Activated CD8-positive, alpha-beta memory T cell treated with anti-CD3 and anti-CD28 coated beads, Interleukin-2, amount 50 U/mL, for 48 hours (primary cell): ENCODE data around the gene FAM187B.

Experiments used
- DNase-seq: peaks from one replicate; pipeline ENCODE4 v3.0.0-alpha.2; 2020

Gene FAM187B

DNA sequence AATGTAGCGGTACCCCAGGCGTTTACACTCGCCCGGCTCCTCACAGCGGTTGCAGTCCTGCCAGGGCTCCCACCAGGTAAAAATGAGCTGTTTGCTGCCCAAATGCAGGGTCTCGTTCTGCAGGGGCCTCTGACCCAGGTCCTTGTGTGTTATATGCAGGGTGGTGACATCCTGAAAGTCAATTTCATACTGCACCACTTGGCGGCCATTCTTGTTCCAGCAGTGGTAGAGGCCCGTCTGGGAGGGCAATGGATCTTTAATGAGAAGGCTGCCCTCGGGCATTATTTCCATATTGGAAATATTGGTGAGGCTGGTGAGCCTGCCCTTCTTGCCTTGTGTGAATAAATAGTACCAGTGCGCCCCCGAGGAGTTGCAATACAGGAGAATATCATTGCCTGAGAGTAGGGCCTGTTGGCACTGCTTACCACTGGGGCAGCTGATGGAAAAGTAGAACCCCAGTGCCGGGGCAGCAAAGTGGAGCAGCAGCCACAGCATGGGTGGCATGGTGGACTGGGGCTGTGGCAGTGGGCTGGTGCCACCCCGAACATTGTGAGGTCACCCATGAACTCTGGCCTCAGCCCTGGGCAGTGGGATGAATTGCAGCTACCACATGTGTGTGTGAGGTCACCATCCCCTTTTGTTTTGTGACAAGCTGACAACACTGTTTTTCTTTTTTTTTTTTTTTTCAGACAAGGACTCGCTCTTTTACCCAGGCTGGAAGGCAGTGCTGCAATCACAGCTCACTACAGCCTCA is at the start of gene FAM187B:
FAM187B (minus strand) TSS at position 563 of the 754 bp plus-strand sequence; CDS start at position 504, 59 bp downstream.
- no peak for DNase-seq

DNA sequence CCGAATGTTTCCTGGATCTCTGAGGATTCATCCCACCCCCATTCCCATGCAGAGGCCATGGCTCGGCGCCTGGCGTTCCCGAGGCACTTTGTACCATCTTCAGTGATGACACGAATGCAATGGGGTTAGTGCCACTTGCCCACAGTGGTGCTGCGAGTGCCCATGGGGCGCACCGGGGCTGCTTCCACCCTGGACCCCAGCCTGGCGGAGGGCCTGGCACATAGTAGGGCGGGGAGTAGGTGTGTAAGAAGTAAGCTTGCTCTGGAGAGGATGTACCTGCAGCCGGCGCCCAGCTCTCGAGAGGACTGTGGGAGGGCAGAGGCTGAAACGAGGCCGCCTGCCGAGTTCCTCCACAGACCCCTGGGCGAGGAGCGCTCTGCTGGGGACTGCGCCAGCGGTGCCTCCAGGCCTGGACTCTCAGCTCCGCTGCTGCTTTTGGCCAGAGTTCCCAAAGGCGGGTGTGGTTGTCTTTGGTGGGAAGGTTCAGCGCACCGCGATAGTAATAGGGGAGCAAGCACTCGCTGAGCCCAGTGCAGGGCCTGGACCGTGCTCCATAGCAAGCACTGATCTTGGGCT is 48.3 kb upstream of the FAM187B start:
- DNase-seq: no peak

DNA sequence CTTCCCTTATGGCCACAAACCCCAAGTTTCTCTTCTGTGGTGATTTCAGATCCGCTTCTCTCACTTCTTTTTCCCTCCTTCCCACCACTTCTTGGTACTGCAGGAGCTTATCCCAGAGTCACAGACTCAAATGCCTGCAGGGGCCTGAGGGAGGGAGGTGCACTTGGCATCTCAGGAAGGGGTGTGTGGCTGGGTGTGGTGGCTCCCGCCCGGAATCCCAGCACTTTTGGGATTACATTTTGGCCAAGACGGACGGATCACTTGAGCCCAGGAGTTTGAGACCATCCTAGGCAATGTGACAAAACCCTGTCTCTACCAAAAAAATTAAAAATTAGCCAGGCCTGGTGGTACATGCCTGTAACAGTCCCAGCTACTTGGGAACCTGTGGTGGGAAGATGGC is 45.8 kb upstream of the FAM187B start:
- no peak for DNase-seq

DNA sequence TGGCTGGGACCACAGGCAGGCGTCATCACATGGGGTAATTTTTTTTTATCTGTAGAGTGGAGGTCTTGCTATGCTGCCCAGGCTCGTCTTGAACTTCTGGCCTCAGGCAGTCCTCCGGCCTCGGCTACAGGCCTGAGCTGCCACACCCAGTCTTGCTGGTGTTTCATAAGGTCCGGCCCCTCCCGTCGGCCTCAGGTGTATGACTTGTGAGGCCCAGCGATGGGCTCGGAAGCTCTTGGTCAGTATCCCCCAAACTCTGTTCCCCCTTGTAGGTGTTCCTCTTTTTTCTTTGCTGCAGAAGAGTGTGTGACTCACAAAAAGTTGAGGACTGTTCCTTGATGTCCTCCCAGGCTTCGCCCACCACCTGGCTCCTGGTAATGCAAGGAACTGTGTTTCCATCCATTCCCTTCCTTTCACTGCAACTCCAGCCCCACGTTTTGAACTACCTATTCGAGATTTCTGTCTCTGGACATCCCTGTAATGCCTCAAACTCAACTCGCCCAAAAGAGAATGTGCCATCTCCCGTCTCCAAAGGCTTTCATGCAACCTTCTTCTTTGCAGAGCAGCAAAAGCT is 45.2 kb upstream of the FAM187B start:
- no peak for DNase-seq

DNA sequence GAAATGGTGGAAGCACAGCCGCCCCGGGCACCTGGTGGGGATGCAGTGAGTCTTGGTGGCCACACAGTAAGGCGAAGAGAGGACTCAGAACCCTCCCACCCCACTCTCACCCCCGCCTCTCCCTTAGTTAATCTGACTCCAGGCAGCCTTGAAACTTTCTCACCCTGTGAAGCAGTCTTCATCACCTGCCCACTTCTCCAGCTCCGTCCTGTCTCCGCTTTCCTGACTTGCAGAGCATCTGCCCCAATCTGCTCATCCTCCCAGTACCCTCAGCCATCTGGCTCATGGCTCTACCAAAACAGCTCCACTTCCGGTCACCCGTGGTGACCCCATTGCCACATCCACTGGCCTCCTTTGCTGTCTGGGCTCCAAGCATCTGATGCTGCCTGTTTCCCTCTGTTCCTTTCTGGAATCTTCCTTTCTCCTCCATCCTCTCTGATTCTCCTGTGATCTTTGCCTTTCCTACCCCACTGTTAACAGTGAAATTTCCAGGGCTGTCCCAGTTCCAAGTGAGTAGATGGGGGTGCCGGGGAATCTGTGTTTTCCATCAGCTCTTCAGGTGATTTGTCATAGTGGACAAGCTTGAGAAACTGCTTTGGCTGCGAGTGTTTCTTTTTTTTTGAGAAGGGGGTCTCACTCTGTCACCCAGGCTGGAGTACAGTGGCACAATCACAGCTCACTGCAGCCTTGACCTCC is 44.6 kb upstream of the FAM187B start:
- no peak for DNase-seq

DNA sequence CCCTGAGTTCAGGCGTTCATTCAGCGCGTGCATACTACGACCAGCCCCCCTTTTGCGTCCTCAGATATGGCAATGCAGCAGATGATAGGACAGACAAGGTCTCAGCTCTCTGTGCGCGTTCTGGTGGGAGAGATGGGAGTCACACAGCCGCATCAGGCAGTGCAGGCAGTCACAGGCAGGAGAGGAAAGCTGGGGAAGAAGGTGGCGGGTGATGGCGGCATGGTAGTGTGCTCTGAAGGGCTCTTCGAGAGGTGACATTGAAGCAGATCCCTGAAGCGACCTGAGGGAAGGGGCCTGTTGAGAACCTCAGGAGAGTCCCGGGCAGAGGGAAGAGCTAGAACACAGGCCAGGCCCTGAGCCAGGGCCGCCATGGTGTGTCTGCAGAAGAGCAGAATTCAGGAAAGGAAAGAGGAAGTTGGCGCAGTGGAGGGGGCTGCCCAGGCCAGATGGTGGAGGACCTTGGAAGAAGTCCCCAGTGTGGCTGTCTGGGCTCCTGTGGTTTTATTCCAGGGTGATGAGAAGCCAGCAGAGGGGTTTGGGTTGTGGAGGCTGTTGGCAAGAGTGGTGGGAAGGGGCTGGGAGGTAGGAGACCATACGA is 43.7 kb upstream of the FAM187B start:
- no peak for DNase-seq

DNA sequence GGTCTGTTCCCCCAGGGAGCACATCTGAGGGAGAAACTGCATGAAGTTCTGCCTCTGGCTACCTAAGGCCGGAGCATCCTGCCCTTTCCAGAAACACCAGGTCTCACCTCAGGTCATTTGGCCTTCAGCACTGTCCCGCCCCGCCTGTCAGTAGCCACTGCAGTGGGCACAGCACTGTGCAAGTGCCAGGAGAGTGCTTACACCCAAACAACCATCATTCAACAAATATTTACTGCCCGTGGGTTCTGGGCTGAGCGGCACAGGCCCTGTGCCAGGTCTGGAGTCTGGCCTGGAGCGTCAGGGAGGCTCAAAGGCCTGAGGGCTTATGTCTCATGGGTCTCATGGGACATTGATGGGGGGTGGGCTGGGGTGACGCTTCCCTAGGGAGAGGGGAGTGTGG is 43.0 kb upstream of the FAM187B start:
- no peak for DNase-seq

DNA sequence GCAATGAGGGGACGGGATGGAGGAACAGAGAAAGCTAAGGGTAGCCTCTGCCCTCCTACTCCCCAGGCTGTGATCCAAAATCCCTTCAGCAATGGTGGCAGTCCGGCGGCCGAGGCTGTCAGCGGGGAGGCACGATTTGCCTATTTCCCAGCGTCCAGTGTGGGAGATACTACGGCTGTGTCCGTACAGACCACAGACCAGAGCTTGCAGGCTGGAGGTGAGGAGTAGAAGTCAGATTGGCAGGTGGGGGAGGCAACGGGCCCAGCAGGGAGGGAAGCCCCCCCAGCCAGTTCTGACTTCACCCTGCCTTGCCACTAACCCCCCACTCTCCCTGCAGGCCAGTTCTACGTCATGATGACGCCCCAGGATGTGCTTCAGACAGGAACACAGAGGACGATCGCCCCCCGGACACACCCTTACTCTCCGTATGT is 41.9 kb upstream of the FAM187B start:
- no peak for DNase-seq

DNA sequence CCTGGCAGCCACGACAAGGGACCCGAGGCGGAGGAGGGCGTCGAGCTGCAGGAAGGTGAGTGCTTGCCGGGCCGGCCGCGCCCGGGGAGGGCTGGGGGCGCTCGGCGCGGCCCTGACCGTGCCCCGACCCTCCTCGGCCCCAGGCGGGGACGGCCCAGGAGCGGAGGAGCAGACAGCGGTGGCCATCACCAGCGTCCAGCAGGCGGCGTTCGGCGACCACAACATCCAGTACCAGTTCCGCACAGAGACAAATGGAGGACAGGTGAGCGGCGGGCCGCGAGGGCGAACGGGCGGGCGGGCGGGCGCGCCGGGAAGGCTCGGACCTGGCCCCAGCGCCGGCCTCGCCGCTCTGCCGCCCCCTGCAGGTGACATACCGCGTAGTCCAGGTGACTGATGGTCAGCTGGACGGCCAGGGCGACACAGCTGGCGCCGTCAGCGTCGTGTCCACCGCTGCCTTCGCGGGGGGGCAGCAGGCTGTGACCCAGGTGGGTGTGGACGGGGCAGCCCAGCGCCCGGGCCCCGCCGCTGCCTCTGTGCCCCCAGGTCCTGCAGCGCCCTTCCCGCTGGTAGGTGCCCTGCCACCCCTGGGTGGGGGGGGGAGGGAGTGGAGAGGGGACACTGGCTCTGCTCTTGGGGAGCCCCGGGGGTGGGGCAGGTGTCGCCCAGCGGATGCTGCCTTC is 41.0 kb upstream of the FAM187B start:
- DNase-seq: peak; percentile 89

DNA sequence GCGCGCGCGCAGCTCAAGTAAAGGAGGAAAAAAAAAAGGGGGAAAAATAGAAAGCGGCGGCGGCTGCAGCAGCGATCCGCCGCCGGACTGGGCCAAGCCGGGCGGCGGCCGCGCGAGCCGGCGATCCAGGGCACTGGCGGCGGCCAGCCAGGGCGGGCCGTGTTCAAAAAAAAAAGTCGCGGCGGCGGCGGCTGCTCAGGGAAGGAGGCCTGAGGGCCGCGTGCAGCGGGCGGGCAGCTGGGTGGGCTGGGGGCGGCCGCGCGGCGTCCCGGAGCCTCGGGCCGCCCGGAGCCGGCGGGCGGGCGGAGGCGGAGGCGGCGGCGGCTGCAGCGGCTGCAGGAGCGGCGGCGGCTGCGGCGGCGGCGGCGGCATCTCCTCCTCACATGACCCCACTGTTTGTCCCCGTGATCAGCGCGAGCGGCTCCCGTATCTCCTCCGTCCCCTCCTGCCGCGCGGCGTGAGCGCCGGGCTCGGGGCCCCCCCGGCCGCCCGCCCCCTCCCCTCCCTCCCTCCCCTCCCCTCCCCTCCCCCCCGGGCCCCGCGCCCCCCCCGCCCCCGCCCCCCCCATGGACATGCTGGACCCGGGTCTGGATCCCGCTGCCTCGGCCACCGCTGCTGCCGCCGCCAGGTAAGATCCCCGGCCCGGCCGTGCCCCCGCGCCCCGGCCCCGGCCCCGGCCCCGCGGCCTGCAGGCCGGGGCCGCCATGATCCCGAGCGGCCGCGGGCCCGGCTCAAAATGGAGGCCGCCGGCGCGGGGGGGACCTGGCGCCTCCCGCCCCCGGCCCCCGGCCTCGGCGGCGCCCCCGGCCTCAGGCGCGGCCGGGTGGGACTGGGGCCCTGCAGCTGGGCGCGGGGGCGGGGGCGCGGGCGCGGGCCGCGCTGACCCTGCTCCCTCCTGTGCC is 40.2 kb upstream of the FAM187B start, which contains the start of gene USF2:
USF2 (plus strand) TSS at position 427 of the 902 bp plus-strand sequence; CDS start at position 567, 140 bp downstream.
- peak; percentile 81 for DNase-seq

DNA sequence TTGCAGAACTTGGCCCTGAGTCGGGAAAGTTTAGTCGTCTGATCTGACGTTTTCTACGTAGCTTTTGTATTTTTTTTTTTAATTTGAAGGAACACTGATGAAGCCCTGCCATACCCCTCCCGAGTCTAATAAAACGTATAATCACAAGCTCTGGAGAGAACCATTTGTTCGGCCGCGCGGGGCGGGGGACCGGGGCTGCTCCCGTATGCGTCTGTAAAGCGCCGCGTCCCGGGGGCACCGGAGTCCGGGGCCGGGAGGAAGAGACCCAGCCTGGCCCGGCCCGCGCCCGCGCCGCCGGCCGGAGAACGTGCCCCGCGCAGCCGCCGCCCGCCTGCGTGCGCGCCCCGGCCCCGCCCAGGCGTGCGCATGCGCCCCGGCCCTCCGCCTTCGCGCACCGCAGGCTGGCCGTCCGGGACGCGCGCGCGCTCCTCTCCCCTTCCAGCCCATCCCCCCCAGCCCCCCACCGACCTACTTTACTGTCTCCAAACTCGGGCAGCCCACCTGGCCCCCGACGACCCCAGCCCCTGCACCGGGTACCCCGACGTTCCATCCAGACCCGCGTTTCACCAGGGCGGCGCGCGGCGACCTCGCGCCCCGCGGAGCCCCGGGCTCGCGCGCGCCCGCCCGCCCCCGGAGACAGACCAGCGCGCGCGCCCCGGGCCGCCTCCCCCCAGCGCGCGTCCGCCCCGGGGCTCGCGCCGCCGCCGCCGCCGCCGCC is 39.4 kb upstream of the FAM187B start:
- peak; percentile 89 for DNase-seq

DNA sequence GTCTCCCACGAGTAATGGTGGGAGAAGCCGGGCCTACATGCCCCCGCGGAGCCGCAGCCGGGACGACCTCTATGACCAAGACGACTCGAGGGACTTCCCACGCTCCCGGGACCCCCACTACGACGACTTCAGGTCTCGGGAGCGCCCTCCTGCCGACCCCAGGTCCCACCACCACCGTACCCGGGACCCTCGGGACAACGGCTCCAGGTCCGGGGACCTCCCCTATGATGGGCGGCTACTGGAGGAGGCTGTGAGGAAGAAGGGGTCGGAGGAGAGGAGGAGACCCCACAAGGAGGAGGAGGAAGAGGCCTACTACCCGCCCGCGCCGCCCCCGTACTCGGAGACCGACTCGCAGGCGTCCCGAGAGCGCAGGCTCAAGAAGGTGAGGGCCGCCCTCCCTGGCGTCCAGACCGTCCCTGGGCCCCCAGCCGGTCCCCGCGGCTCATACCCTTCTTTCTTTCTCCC is 38.8 kb upstream of the FAM187B start:
- DNase-seq: peak; percentile 77

DNA sequence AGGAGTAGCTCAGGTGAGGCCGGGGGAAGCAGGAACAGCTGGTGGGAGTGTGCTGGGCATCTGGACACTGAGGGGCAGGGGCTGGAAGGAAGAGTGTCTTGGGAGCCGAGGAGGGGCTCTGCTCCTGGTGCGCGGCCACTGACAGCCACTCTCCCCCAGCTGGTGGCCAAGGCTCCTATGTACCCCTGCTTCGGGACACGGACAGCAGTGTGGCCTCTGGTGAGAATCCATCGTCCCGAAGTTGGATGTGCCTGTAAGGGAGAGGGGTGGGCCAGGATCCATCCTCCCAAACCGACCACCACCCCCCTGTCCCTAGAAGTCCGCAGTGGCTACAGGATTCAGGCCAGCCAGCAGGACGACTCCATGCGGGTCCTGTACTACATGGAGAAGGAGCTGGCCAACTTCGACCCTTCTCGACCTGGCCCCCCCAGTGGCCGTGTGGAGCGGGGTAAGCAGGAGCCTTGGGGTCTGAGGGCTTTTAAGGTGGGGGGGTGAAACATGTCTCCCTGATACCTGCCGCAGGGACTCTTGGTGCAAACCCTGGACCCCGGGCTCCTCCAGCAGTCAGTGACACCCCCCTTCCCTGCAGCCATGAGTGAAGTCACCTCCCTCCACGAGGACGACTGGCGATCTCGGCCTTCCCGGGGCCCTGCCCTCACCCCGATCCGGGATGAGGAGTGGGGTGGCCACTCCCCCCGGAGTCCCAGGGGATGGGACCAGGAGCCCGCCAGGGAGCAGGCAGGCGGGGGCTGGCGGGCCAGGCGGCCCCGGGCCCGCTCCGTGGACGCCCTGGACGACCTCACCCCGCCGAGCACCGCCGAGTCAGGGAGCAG is 38.2 kb upstream of the FAM187B start:
- no peak for DNase-seq

DNA sequence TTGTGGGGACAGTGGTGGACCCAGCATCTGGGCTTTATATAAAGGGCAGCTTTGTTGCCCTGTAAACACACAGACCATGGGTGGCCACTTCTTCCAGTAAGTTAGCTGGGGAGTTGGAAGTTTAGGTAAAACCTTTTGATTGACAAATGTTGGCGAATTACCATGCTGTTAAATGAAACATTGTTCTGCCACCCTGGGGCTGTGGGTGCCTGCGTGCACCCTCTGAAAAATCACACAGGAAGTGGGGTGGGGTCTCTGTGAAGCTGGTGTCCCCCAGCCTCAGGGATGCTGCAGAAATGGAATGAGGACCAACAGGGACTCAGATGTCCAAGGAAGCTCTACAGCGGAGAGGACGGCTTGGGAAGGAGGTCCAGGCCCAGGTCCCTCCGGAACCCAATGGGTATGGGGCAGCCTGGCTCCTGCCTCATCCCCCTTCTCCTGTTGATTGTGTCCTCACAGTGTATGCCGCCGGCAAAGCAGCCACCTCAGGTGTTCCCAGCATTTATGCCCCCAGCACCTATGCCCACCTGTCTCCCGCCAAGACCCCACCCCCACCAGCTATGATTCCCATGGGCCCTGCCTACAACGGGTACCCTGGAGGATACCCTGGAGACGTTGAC is 37.5 kb upstream of the FAM187B start:
- peak; percentile 55 for DNase-seq

DNA sequence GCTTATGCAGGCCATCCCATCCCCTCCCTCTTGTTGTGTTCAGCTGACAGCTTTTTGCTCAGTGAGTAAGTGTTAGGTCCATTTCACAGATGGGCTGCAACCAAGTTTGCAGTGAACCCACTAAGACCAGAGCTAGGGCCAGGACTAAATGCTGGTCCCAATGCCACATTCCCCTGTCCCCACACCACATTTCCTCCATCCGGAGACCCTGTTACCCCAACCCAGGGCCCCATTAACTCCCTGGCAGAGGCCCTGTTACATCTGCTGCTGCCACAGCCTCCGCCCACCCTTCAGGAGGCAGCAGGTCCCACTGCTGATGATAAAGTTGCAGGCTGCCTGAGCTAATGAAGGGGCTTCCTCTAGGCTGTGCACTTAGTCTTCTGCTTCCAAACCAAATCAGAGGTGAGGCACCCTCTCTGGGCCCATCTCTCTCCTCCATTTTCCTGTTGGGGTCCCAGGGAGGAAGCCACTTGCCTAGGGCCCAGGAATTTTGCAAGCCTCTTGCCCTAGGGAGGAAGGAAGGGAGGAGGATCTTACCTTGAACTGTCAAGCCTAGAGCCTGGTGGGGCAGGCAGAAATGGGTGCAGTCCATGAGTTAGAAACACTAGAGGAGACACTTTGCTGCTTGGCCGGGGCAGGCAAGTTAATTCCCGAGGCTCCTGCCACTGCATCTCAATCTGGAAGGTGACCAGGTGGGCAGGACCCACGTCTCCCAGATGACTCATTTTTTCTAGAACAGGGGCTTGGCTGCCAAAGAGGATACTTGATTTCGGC is 36.8 kb upstream of the FAM187B start:
- peak; percentile 55 for DNase-seq

DNA sequence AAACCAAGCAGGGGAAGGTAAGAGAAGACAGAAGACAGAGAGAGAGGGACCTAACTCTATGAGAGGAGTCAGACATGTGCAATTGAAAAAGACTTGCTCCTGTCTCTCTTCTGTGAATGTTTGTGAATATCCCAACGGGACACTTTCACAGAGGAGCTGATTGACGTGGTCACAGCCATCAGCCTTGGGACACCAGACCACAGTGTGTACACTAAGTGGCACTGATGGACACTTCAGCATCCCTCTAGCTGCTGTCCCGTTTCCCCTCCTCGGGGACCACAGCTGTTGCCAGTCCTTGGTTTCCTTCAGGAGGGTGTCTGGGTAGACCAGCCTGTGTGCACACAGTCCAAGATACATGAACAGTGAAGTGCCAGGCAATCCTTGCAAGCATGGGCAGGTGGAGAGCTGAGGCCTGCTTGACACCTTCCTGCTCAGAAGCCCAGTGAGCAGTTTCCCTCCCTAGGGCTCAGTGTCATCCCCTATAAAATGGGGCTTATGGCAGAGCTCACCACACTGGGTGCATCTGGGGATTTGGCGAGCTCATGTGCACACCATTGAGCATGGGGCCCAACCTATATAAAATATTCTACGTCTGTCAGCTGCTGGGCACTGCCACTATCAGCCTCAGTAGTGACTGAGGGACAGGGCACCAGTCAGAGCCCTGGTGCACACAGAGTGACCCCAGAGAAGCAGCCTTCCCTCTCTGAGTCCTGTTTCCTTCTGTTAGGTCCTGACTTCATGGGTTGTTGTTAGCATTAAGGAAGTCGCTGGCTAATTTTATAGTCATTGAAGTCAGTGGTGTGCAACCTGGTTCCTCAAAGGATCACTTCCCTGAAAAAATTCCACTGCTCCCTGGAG is 36.0 kb upstream of the FAM187B start:
- peak; percentile 50 for DNase-seq

DNA sequence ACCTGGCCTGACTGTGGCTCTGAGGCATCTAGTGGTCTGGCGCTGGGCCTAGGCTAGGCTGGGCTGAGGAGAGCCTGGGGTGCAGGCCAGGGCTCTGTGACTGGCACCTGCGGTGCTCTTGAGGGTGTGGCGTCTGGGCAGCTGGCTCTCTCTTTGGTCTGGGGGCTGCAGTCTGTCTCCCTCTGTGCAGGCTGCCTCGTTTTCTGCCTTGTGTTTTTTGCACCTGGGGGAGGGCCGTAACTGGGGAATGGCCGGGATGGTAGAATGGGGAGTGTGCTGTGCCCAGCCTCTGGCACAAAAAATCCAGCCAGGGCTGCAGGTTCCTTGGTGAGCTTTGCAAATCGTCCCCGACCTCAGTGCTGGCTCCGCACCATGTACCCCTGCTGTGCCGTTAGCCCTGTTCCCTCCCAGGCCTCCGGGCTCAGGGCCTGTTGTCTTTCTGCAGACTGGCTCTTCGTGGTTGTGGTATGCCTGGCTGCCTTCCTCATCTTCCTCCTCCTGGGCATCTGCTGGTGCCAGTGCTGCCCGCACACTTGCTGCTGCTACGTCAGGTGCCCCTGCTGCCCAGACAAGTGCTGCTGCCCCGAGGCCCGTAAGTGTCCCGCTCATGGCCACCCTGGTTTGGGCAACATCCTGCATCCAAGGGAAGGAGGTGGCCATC is 33.7 kb upstream of the FAM187B start:
- DNase-seq: peak; percentile 50
